DND-41 (cell line): ENCODE data around the gene LGR4.
"Not testable (repeated sequence)": the region's sequence is repeated elsewhere in the genome, so short reads cannot be mapped to it uniquely, and the experiment has no call there.

Experiments
- EZH2 ChIP-seq: IDR thresholded peaks from 3 replicates; pipeline ENCODE4 v1.6.1; 2012; ENCODE audit warnings: borderline replicate concordance, low read depth, mild to moderate bottlenecking, moderate library complexity, low read length, inconsistent platforms; ENCODE audit not compliant: severe bottlenecking
- TF ChIP-seq, protein P1 (sequence below): IDR thresholded peaks from 2 replicates; pipeline ENCODE4 v1.5.1; 2012; ENCODE audit warnings: borderline replicate concordance, low read length, moderate library complexity, mild to moderate bottlenecking; ENCODE audit not compliant: poor library complexity, severe bottlenecking; ENCODE audit errors: extremely low read depth

DNA sequence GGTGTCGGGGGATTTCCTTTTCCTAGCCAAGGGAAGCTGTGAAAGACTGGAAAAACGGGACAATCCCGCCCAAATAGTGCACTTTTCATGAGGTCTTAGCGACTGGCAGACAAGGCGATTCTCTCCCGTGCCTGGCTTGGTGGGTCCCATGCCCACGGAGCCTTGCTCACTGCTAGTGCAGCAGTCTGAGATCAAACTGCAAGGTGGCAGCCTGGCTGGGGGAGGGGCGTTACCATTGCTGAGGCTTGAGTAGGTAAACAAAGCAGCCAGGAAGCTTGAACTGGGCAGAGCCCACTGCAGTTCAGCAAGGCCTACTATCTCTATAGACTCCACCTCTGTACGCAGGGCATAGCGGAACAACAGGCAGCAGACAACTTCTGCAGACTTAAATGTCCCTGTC lies 151.2 kb downstream of the LGR4 start:
- TF ChIP-seq, protein P1, sequence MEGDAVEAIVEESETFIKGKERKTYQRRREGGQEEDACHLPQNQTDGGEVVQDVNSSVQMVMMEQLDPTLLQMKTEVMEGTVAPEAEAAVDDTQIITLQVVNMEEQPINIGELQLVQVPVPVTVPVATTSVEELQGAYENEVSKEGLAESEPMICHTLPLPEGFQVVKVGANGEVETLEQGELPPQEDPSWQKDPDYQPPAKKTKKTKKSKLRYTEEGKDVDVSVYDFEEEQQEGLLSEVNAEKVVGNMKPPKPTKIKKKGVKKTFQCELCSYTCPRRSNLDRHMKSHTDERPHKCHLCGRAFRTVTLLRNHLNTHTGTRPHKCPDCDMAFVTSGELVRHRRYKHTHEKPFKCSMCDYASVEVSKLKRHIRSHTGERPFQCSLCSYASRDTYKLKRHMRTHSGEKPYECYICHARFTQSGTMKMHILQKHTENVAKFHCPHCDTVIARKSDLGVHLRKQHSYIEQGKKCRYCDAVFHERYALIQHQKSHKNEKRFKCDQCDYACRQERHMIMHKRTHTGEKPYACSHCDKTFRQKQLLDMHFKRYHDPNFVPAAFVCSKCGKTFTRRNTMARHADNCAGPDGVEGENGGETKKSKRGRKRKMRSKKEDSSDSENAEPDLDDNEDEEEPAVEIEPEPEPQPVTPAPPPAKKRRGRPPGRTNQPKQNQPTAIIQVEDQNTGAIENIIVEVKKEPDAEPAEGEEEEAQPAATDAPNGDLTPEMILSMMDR: not testable (repeated sequence)
- TF ChIP-seq EZH2: not testable (repeated sequence)
